Spleen (tissue), 7 donors: ENCODE data around the gene ABI1.

Experiments used
- POLR2AphosphoS5 ChIP-seq, 3 donors: sonication (generic); formaldehyde crosslinking; IDR thresholded peaks; one replicate each; pipeline ENCODE4 v1.5.1; 2017; ENCODE audit warnings: antibody characterized with exemption in 3 of 3
- TF ChIP-seq, protein P1 (sequence below), 11 experiments: fragments of 200-600 bp in 7 of 11; fragments of 450-650 bp in 4 of 11; sonication (generic) in 4 of 11; IDR thresholded peaks in 8 of 11; conservative IDR thresholded peaks in 3 of 11; 1 replicate in 7 of 11; 2 replicates in 4 of 11; pipeline versions ENCODE4 v1.4.0 to v1.8.0; 2016 to 2021; ENCODE audit warnings: antibody characterized with exemption in 11 of 11, inconsistent platforms in 4 of 11, mild to moderate bottlenecking in 1 of 11
- donor health status: DM: no; HTN: no; CAD: no; lungs with moderate emphysema.
- donor health status: DM: no; HTN: no; CAD: no.
- donor health status: DM: no; HTN: no; CAD: no.

DNA sequence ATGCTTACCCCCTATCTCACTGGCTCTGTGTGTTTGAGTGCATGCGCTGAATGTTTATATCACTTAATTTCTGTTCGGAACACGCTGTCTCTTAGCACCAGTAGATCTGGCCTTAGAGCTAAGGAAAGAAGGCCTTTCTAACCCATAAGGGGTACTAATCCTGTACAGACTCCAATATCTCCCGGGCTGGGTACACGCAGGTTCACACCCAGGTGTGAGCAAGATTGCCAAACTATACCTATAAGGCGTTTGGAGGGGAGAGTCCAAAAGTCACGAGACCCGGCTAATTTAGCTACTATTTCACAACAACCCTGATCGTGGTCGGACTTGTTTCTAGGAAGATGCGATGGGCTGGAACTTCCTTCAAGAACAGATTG, 164.0 kb downstream of the ABI1 start:
- TF ChIP-seq POLR2AphosphoS5 (IDR thresholded peaks at IDR 0.05) = no peak
- TF ChIP-seq, protein P1, sequence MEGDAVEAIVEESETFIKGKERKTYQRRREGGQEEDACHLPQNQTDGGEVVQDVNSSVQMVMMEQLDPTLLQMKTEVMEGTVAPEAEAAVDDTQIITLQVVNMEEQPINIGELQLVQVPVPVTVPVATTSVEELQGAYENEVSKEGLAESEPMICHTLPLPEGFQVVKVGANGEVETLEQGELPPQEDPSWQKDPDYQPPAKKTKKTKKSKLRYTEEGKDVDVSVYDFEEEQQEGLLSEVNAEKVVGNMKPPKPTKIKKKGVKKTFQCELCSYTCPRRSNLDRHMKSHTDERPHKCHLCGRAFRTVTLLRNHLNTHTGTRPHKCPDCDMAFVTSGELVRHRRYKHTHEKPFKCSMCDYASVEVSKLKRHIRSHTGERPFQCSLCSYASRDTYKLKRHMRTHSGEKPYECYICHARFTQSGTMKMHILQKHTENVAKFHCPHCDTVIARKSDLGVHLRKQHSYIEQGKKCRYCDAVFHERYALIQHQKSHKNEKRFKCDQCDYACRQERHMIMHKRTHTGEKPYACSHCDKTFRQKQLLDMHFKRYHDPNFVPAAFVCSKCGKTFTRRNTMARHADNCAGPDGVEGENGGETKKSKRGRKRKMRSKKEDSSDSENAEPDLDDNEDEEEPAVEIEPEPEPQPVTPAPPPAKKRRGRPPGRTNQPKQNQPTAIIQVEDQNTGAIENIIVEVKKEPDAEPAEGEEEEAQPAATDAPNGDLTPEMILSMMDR (IDR thresholded peaks at IDR 0.05 in 8 of 11, conservative IDR thresholded peaks at IDR 0.05 in 3 of 11) = no peak
